WTC11 (cell line): ENCODE measurements around the gene POLR3F. TPM values are rescaled to one million over a fixed set of nuclear protein-coding genes. Genes with fewer than 3 reads are reported as not detected.

Experiments used
- ATAC-seq: fragments of 200-7000 bp; cut with Tn5 transposase; 2 replicates; pipeline ENCODE4 v1.10.0; 2021; ENCODE audit warnings: mild to moderate bottlenecking, moderate library complexity
- Bru-seq: library from RNA; stranded (reverse); fragments of 400-500 nt; gene quantifications from one replicate; lab custom pipeline; 2021; lab: Mats Ljungman, UMichigan
- CTCF ChIA-PET: fragments of 300-600 bp; sonication (Branson Sonifier 250); formaldehyde crosslinking; loops from one replicate; lab custom pipeline; 2021; ENCODE audit warnings: antibody characterized with exemption; lab: Charles Lee
- POLR2A ChIA-PET: fragments of 350-600 bp; sonication (Branson Sonifier 250); formaldehyde crosslinking; loops from one replicate; lab custom pipeline; 2021; ENCODE audit warnings: antibody characterized with exemption; lab: Charles Lee
- DNase-seq: peaks from one replicate; pipeline ENCODE4 v3.0.0; 2021; ENCODE audit warnings: low spot score
- H3K27ac Mint-ChIP-seq: 2 replicates; pipeline ENCODE4 v1.8.0; 2021; ENCODE audit warnings: mixed read lengths
- H3K27me3 Mint-ChIP-seq: 2 replicates; pipeline ENCODE4 v1.8.0; 2021; ENCODE audit warnings: low read depth, mild to moderate bottlenecking, moderate library complexity, mixed read lengths
- H3K36me3 Mint-ChIP-seq: 2 replicates; pipeline ENCODE4 v1.8.0; 2021; ENCODE audit warnings: mixed read lengths
- H3K4me1 Mint-ChIP-seq: 2 replicates; pipeline ENCODE4 v1.8.0; 2022; ENCODE audit warnings: mixed read lengths
- H3K4me3 Mint-ChIP-seq: 2 replicates; pipeline ENCODE4 v1.8.0; 2021; ENCODE audit warnings: mild to moderate bottlenecking, moderate library complexity, mixed read lengths
- H3K9me3 Mint-ChIP-seq: 2 replicates; pipeline ENCODE4 v1.8.0; 2021; ENCODE audit warnings: mixed read lengths
- ARID4B ChIP-seq: sonication (generic); formaldehyde crosslinking; IDR thresholded peaks from 2 replicates; pipeline ENCODE4 v1.8.0; 2023; ENCODE audit warnings: missing genetic modification reagents, mild to moderate bottlenecking, borderline replicate concordance
- FOXK1 ChIP-seq: sonication (generic); formaldehyde crosslinking; IDR thresholded peaks from 2 replicates; pipeline ENCODE4 v1.8.0; 2022; ENCODE audit warnings: mild to moderate bottlenecking, moderate library complexity, missing genetic modification reagents
- GABPB1 ChIP-seq: sonication (generic); formaldehyde crosslinking; IDR thresholded peaks from 2 replicates; pipeline ENCODE4 v1.8.1; 2023; ENCODE audit warnings: mild to moderate bottlenecking, missing genetic modification reagents
- NFE2L1 ChIP-seq: sonication (generic); formaldehyde crosslinking; IDR thresholded peaks from 2 replicates; pipeline ENCODE4 v1.8.1; 2023; ENCODE audit warnings: missing genetic modification reagents
- NFYB ChIP-seq: sonication (generic); formaldehyde crosslinking; conservative IDR thresholded peaks from 2 replicates; pipeline ENCODE4 v1.8.0; 2022; ENCODE audit warnings: low read depth, missing genetic modification reagents
- SP1 ChIP-seq: sonication (generic); formaldehyde crosslinking; conservative IDR thresholded peaks from 2 replicates; pipeline ENCODE4 v1.8.1; 2022; ENCODE audit warnings: missing genetic modification reagents
- ZNF121 ChIP-seq: sonication (generic); formaldehyde crosslinking; IDR thresholded peaks from 2 replicates; pipeline ENCODE4 v1.8.0; 2023; ENCODE audit warnings: missing genetic modification reagents
- long read RNA-seq, 3 experiments: library from RNA in 1 of 3; library from capped mRNA in 1 of 3; library from polyadenylated mRNA in 1 of 3; unstranded in 2 of 3; stranded (forward) in 1 of 3; transcript quantifications; one replicate each; pipeline ENCODE4 v2.0.0, GENCODE V29; 2021
- total RNA-seq: library from RNA; stranded (reverse); gene quantifications from 3 replicates; pipeline ENCODE4 v1.2.3, GENCODE V29; 2021
- TF ChIP-seq, protein P1 (sequence below): fragments of 250-450 bp; sonication (Bioruptor Pico); IDR thresholded peaks from 2 replicates; pipeline ENCODE4 v1.8.0; 2021; ENCODE audit warnings: mild to moderate bottlenecking
- TF ChIP-seq, protein P2 (sequence below): sonication (generic); formaldehyde crosslinking; conservative IDR thresholded peaks from 2 replicates; pipeline ENCODE4 v1.8.1; 2023; ENCODE audit warnings: mild to moderate bottlenecking, low read depth, missing genetic modification reagents, moderate library complexity
- TF ChIP-seq, protein P3 (sequence below): sonication (generic); formaldehyde crosslinking; IDR thresholded peaks from 2 replicates; pipeline ENCODE4 v1.8.0; 2022; ENCODE audit warnings: mild to moderate bottlenecking, missing genetic modification reagents

The POLR3F gene, protein sequence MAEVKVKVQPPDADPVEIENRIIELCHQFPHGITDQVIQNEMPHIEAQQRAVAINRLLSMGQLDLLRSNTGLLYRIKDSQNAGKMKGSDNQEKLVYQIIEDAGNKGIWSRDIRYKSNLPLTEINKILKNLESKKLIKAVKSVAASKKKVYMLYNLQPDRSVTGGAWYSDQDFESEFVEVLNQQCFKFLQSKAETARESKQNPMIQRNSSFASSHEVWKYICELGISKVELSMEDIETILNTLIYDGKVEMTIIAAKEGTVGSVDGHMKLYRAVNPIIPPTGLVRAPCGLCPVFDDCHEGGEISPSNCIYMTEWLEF
- total RNA-seq (11.7 to 12.8 TPM (median 12.7 TPM) in 3 replicates), Bru-seq, nascent RNA (percentile 87 among the genes with signal in this experiment)
- long read RNA-seq, experiment 1, transcript POLR3F-201 (9 exons, 2,416 nt): major isoform, 47 of 64 reads
- long read RNA-seq, experiment 1, partial matches to known transcripts: 7 of 64 reads
- long read RNA-seq, experiment 1, other reads (novel, unspliced or antisense): 10 of 64 reads
- long read RNA-seq, experiment 2, transcript POLR3F-201 (9 exons, 2,416 nt): major isoform, 10 of 22 reads
- long read RNA-seq, experiment 2, partial matches to known transcripts: 1 of 22 reads
- long read RNA-seq, experiment 2, other reads (novel, unspliced or antisense): 11 of 22 reads
- long read RNA-seq, experiment 3, transcript POLR3F-201 (9 exons, 2,416 nt): major isoform, 55 of 69 reads
- long read RNA-seq, experiment 3, partial matches to known transcripts: 2 of 69 reads
- long read RNA-seq, experiment 3, other reads (novel, unspliced or antisense): 12 of 69 reads

DNA sequence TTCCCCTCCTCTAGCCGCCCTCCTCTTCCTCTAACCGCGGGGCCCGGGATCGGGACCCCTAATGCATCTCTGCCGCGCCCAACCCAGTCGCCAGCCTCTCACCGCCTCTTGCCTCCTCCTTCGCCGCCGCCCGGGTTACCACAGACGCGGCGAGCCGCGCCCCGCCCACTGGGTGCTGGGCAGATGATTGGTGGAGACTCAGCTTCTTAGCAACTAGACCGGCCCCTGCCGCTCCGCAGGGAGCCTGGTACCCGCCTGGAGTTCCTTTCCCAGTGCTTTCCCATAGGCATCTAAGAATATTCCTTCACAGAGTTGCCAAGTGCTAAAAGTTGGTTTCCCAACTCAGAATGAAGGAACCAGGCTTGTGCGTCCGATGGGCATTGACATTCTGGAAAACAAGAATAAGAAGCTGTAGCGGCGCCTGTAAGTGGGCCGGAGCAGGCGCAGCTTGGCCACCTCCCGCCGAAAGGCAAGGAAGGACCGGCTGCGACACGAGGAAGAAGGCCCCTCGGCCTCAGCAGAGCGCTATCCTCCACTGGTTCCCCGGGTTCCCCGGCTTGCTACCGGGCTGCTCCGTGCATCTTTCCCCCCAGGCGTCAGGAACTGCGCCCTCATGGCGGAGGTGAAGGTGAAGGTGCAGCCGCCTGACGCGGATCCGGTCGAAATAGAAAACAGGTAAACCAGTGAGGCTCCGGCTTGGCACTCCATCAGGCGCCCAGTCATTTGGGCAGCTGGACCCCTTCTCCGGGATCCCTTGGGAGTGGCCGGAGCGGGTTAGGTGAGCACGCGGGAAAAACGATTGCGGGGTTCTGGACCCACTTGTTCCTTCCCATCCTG, at the start of gene POLR3F, which contains the start of gene DZANK1:
Gene POLR3F, plus strand, starts transcription at position 497 of the 837 bp plus-strand sequence. Its CDS starts 117 bp downstream, at position 614.
Gene DZANK1, minus strand, starts transcription at position 137 of the 837 bp plus-strand sequence. CDS start 1,672 bp downstream, outside the sequence.
- peaks cover 12% of the 10 kb centered on the region for H3K4me1 Mint-ChIP-seq
- H3K4me3 Mint-ChIP-seq: peak within 1 kb of the TSS; percentile 99
- H3K27ac Mint-ChIP-seq: peak within 1 kb of the TSS; percentile 100
- peak; percentile 99 for DNase-seq
- peak; percentile 96 for ATAC-seq
- H3K27me3 Mint-ChIP-seq: no peaks in the 10 kb centered on the region
- peak; percentile 57; the same call in 1 of the 2 replicates for TF ChIP-seq FOXK1 (CRISPR knock-in tag)
- TF ChIP-seq, protein P1, sequence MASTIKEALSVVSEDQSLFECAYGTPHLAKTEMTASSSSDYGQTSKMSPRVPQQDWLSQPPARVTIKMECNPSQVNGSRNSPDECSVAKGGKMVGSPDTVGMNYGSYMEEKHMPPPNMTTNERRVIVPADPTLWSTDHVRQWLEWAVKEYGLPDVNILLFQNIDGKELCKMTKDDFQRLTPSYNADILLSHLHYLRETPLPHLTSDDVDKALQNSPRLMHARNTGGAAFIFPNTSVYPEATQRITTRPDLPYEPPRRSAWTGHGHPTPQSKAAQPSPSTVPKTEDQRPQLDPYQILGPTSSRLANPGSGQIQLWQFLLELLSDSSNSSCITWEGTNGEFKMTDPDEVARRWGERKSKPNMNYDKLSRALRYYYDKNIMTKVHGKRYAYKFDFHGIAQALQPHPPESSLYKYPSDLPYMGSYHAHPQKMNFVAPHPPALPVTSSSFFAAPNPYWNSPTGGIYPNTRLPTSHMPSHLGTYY: no peak
- peak; percentile 38; the same call in 1 of the 2 replicates for TF ChIP-seq GABPB1 (CRISPR knock-in tag)
- TF ChIP-seq ARID4B: peak; percentile 26; the same call in 1 of the 2 replicates
- TF ChIP-seq, protein P2, sequence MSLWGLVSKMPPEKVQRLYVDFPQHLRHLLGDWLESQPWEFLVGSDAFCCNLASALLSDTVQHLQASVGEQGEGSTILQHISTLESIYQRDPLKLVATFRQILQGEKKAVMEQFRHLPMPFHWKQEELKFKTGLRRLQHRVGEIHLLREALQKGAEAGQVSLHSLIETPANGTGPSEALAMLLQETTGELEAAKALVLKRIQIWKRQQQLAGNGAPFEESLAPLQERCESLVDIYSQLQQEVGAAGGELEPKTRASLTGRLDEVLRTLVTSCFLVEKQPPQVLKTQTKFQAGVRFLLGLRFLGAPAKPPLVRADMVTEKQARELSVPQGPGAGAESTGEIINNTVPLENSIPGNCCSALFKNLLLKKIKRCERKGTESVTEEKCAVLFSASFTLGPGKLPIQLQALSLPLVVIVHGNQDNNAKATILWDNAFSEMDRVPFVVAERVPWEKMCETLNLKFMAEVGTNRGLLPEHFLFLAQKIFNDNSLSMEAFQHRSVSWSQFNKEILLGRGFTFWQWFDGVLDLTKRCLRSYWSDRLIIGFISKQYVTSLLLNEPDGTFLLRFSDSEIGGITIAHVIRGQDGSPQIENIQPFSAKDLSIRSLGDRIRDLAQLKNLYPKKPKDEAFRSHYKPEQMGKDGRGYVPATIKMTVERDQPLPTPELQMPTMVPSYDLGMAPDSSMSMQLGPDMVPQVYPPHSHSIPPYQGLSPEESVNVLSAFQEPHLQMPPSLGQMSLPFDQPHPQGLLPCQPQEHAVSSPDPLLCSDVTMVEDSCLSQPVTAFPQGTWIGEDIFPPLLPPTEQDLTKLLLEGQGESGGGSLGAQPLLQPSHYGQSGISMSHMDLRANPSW (CRISPR knock-in tag): no peak
- 0 out of 2 replicates have a peak, but pooled peaks have one; percentile 42 for TF ChIP-seq NFE2L1 (CRISPR knock-in tag)
- TF ChIP-seq ZNF121 (CRISPR knock-in tag): 0 out of 2 replicates have a peak, but pooled peaks have one; percentile 33
- TF ChIP-seq, protein P3, sequence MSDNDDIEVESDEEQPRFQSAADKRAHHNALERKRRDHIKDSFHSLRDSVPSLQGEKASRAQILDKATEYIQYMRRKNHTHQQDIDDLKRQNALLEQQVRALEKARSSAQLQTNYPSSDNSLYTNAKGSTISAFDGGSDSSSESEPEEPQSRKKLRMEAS (CRISPR knock-in tag): 0 out of 2 replicates have a peak, but pooled peaks have one; percentile 29
- TF ChIP-seq SP1 (CRISPR knock-in tag): peak; percentile 73
- 0 out of 2 replicates have a peak, but pooled peaks have one; percentile 41 for TF ChIP-seq NFYB (CRISPR knock-in tag)
- TF ChIP-seq, all 79 proteins: peak for 8
- H3K36me3 Mint-ChIP-seq: peaks cover 7% of the 10 kb centered on the region; the same call in 1 of the 2 replicates
- no peaks in the 10 kb centered on the region for H3K9me3 Mint-ChIP-seq
- ChIA-PET CTCF (interaction anchor here (0.8 to 1.1 kb wide), 5 partner anchors 26 to 86 kb away, joined by 3 to 5 read pairs (median 3); partner anchors contain the start of gene SEC23B), POLR2A (interaction anchor here (0.8 to 2.0 kb wide), 4 partner anchors 30 to 179 kb away, joined by 3 to 21 read pairs (median 5); partner anchors contain the start of genes RBBP9, SEC23B and ZNF133)
